NCI-H460 (cell line): ENCODE measurements around the gene SPSB3. TPM values are rescaled to one million over a fixed set of nuclear protein-coding genes. Genes with fewer than 3 reads are reported as not detected.
A peak's percentile ranks its signal among the peaks of the same experiment; 100 is the strongest.
"Not testable (repeated sequence)": the region's sequence is repeated elsewhere in the genome, so short reads cannot be mapped to it uniquely, and the experiment has no call there.

ENCODE experiments used
- DNase-seq: peaks from one replicate; pipeline ENCODE4 v3.0.0-alpha.2; 2016; ENCODE audit warnings: low read depth; ENCODE audit errors: extremely low read depth
- total RNA-seq: library from RNA; depleted of rRNA; stranded (reverse); fragments of >200 nt; shearing (Covaris generic); gene quantifications from 2 replicates; pipeline ENCODE4 v1.2.3, GENCODE V29; 2014

Gene SPSB3
- total RNA-seq, 1 experiment from 2014 or later = 19.7 TPM

DNA sequence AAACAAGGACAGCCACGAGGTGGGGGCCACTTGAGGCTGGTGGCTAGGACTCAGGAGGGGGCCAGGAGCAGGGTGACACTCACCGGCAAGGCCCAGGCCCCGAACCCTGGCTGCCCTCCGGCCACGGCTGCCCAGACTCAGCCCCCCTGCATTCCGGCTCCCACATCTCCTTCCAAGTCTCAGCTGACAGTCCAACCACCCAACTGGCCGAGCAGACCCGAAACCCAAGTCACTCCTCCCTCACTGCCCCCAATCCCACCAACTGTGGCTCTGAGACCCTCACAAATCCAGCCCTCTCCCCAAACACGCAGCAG is 34.9 kb upstream of the SPSB3 start:
- DNase-seq = no peak

DNA sequence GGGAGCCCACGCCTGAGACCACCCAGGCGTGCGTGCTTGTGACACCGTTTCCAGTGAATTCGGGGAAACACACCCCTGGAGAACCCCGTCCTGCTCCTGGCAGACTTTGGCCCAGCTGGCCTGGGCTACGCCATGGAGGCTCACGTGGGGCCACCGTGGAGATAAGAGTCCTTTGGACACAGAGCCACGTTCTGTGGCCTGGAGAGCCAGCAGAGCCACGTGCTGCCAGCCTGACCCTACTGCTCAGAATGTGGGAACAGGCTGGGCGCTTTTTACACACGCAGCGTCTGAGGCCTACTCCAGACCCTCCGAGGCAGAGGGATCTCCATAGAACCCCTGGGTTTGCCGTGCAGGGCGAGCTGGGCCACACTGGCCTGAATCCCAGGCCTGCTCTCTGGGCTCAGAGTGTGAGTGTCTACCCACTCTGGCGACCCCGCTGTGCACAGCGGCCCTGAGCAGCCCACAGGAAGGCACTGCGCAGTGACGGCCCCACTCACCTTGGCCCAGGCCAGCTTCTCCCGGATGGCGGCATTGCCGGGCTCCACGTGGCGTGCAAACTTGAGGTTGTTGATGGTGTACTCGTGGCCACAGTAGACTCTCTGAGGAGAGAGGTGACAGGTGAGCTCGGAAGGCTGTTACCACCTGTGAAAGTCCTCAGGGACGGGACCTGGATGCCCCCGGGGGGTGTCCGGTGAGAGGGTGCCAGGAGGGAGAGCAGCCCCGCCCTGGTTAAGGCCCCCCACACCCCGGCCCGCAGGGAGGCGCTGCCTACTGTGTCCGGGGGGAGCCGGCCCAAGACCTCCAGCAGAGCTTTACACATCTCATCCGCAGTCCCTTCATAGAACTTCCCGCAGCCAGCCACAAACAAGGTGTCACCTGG is 34.3 kb upstream of the SPSB3 start:
- DNase-seq = no peak

DNA sequence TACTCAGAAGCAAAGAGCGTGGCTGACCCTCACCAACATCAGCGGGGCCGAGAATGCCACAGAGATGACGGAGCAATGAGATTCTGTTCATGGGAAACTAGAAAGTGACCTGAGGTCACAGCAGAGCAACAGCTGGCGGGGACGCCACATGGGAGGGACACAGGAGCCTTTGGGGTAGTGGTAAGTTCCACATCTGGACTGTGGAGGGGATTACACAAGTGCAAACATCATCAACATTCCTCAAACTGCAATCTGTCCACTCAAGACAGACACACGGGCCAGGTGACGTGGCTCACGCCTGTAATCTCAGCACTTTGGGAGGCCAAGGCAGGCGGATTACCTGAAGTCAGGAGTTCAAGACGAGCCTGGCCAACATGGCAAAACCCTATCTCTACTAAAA is 33.1 kb upstream of the SPSB3 start:
- no peak for DNase-seq

GRCh38 chr16:1812732-1813163 is 30.4 kb upstream of the SPSB3 start:
- DNase-seq = peak; percentile 57

DNA sequence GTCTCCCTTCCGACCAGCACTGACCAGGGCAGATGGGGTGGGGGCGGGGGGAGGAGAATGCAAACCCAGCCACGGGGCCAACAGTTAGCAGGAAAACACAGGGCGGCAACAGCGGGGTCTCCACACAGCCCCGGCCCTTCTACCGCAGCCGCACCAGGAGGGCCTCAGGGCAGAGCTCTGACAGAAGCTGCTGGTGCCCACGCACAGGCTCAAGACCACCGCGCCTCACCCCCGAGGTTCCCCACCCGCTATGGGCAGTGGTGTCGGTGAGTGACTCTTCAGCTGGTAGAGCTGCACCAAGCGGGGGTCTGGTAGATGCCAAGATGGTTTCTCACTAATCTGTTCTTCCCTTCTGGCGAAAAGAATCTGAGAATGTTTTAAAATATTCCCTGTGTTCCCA is 28.2 kb upstream of the SPSB3 start:
- no peak for DNase-seq

GRCh38 chr16:1810106-1810505 is 27.7 kb upstream of the SPSB3 start:
- DNase-seq = no peak

DNA sequence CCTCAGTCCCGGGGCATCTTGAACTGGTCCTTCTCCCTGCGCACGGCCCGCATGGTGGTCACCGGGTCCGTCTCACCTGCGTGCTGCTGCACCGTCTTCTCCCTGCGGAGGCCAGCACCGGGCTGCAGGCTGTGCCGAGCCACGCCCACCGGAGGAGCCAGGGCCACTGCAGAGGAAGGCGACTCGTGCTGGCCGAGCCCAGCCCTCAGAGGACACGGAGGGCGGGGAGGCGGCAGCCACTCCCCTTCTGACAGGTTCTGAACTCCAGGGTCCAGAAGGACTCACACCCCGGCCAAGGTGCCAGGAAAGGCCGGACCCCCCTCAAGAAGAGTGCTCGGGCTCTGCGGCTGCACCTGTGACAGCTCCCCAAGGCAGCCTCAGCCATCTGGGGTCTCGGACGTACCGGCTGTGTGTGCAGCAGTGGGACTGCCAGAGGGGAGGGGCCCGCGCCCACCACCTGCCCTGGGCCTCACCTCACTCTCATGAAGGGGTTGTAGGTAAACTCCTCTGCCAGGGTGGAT is 27.0 kb upstream of the SPSB3 start:
- no peak for DNase-seq

GRCh38 chr16:1808691-1809090 is 26.3 kb upstream of the SPSB3 start:
- DNase-seq = no peak

DNA sequence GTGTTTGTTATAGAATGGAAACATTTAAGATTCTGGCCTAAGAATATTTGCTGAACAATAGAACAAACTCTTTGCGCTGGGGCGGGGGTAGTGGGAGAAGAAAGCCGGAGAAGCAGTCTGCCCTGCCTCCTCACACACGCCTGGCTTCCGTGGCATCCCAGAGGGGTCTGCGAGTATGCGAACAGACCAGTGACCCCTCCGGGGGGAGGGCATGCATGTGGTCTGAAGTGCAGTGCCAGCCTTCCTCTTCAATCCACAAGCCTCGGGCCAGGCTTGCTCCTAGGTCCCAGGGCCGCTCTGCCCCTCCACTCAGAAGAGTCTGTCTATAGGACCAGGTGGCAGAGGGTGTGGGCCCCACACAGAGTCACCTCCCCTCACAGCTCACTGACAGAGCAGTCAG is 25.3 kb upstream of the SPSB3 start:
- no peak for DNase-seq

DNA sequence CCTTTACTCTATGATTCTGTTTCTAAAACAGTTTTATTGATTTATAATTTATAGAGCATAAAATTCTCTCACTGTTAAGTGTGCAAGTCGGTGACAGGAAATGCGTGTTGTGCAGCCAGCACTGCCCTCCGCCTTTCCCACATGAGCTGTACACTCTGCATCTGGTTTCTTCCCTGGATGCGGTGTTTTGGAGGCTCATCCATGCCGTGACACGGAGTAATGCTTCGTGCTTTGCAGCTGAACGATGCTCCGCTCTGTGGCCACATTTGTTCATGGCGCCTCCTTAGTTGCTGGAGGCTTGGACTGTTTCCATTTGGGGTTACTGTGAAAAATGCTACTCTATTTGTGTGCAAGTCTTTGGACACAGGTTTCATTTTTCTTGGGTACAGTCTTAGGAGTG is 18.3 kb upstream of the SPSB3 start:
- no peak for DNase-seq

DNA sequence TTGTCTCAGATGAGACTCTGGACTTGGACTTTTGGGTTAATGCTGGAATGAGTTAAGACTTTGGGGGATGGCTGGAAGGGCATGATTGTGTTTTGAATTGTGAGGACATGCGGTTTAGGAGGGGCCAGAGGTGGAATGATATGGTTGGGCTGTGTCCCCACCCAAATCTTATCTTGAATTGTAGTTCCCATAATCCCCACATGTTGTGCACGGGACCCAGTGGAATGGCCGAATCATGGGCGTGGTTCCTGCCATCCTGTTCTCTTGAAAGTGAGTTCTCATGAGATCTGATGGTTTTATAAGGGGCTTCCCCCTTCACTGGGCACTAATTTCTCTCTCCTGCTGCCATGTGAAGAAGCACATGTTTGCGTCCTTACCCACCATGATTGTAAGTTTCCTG is 16.9 kb upstream of the SPSB3 start:
- not testable (repeated sequence) for DNase-seq

GRCh38 chr16:1794908-1795666 is 12.7 kb upstream of the SPSB3 start:
- no peak for DNase-seq

DNA sequence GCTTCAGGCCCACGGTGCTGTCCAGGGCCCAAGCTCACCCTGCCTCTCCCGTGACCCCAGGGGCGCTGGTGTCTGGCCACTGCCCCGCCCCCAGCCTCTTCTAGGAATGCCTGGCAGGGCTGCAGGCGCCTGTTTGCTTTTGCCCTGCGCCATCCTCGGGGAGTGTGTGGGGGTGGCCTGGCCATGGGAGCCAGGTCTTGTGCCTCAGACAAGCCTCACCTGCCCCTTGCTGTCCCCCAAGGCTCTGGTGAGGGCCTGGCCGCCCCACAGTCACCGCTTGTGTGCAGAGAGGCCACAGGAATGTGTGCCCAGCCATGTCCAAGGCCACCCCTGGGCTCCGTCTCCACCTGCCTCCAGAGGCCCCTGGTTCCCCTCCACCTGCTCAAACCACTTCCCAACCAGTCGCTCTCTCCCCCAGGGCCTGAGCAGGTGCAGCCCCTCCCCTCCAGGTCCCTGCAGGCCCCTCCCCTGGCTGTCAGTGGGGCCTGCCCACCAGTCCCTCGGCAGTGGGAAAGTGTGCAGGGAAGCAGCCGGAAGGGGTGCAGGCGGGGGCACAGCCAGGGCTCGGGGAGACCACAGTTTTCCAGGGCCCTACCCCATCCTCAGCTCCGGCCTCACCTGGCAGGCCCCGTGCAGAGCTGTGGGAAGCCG is 12.0 kb upstream of the SPSB3 start:
- DNase-seq = no peak

GRCh38 chr16:1793578-1794220 is 11.3 kb upstream of the SPSB3 start, which contains the start of gene IGFALS:
TSS of gene IGFALS (minus strand) at chr16:1793705. CDS start at chr16:1793652, 53 bp downstream.
- DNase-seq = no peak

GRCh38 chr16:1792836-1793577 is 10.6 kb upstream of the SPSB3 start:
- DNase-seq = no peak

- no peak for DNase-seq
These were observed 9.8 kb upstream of the SPSB3 start for GRCh38 chr16:1791943-1792812.

DNA sequence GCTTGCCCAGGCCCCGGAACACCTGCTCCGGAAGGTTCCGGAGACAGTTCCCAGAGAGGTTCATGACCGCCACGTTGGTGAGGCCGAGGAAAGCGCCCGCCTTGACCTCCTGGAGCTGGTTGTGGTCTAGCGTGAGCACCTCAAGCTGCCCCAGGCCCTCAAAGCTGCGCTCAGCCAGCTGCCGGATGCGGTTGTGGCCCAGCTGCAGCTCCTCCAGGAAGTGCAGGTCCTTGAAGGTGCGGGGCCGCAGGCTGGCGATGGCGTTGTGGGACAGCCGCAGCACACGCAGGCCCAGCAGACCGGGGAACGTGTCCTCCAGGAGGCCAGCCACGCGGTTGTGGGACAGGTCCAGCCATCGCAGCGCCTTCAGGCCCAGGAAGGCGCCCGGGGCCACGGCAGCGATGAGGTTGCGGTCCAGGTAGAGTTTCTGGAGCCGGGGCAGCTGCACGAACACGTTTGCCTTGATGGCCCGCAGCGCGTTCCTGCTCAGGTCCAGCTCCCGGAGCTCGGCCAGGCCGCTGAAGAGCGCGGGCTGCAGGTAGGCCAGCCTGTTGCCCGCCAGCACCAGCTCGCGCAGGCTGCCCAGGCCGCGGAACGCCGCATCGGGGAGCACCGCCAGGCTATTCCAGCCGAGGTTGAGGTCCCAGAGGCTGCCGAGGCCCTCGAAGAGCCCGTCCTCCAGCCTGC is 9.0 kb upstream of the SPSB3 start:
- no peak for DNase-seq

DNA sequence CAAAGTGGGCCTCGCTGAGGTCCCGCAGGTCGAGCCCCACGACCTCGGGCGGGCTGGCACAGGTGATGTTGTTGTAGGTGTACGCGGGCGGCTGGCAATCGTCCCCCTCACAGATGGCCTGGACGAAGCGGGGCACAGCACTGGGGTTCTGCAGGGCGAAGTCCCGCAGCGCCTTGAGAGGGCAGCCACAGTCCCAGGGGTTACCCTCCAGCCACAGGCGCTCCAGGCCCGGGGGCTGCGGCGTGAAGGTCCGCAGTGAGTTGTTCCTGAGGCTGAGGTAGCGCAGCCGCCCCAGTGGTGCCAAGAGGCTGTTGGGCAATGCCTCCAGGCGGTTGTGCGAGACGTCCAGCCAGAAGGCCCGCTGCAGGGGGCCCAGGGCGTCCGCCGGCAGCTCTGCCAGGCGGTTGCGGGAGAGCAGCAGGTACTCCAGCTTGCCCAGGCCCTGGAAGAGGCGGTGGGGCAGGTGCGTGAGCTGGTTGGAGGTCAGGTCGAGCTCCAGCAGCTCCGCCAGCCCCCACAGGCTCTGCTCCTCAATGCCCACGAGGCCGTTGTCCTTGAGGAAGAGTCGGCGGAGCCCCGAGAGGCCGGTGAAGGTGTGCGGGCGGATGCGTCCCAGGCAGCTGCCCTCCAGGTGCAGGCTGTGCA is 8.4 kb upstream of the SPSB3 start:
- no peak for DNase-seq
